Activated T-cell treated with anti-CD3 and anti-CD28 coated beads, Interleukin-2, amount 50 U/mL, for 4 hours (primary cell): ENCODE measurements around the gene CNTNAP2. TPM values are rescaled to one million over a fixed set of nuclear protein-coding genes. Genes with fewer than 3 reads are reported as not detected.

Experiments used
- ATAC-seq, 2 donors: fragments of 200-7000 bp; cut with Tn5 transposase; one replicate each; pipeline ENCODE4 v1.10.0; 2021
- DNase-seq: peaks from one replicate; pipeline ENCODE4 v3.0.0-alpha.2; 2020
- H3K27me3 Mint-ChIP-seq: one replicate; pipeline ENCODE4 v1.8.0; 2021; ENCODE audit warnings: low read depth, mixed read lengths
- H3K36me3 Mint-ChIP-seq: one replicate; pipeline ENCODE4 v1.8.0; 2022; ENCODE audit warnings: mixed read lengths; ENCODE audit not compliant: insufficient read depth
- H3K4me1 Mint-ChIP-seq: one replicate; pipeline ENCODE4 v1.8.0; 2021; ENCODE audit warnings: low read depth, mixed read lengths
- H3K4me3 Mint-ChIP-seq: one replicate; pipeline ENCODE4 v1.8.0; 2021; ENCODE audit warnings: mild to moderate bottlenecking, moderate library complexity, mixed read lengths
- H3K9me3 Mint-ChIP-seq: one replicate; pipeline ENCODE4 v1.8.0; 2021; ENCODE audit warnings: mixed read lengths
- total RNA-seq, 3 donors: library from RNA; stranded (reverse); gene quantifications; one replicate each; pipeline ENCODE4 v1.2.1, GENCODE V29; 2021

Gene CNTNAP2
- total RNA-seq: not detected

GRCh38 chr7:146116521-146117222, at the start of gene CNTNAP2:
Gene CNTNAP2, plus strand, starts transcription at chr7:146116801. Its CDS starts 76 bp downstream, at chr7:146116877.
- no peak for ATAC-seq
- Mint-ChIP-seq H3K36me3 (no peaks in the 10 kb centered on the region), H3K4me1 (peaks cover 10% of the 10 kb centered on the region), H3K9me3 (no peaks in the 10 kb centered on the region), H3K4me3 (peak within 1 kb of the TSS; percentile 51), H3K27me3 (peaks cover 31% of the 10 kb centered on the region)
- no peak for DNase-seq

- no peaks in the 10 kb centered on the region for H3K36me3 Mint-ChIP-seq
Measured at GRCh38 chr7:146067880-146068279, 48.7 kb upstream of the CNTNAP2 start.

DNA sequence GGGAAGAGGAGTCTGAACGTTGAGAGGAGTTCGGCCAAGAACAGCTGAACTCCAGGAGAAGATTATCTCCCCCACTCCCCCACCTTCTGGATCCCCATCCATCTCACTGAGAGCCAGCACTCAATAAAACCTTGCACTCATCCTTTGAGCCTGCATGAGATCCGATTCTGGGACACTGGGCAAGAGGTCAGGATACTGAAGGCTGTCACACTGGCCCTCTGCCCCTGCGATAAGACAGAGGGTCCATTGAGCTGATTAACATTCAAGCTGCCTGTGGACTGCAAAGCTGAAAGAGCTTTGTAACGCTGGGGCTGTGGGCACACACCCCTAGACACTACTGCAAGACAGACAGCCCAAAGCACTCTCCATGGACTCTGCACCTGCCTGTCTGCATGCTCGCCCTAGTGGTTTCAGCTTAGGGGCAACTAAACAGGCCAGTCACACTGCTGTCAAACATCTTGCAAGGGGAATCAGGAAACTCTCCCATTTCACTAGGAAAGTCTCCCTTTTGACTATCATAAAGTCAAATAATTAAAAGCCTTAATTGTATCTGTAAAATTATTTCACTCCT, 42.3 kb upstream of the CNTNAP2 start:
- ATAC-seq (no peak), DNase-seq (no peak)
- Mint-ChIP-seq H3K9me3 (peaks cover 4% of the 10 kb centered on the region), H3K36me3 (no peaks in the 10 kb centered on the region), H3K27me3 (no peaks in the 10 kb centered on the region), H3K4me3 (no peak overlapping the region), H3K4me1 (no peaks in the 10 kb centered on the region)

More at GRCh38 chr7:146067880-146068279, 48.7 kb upstream of the CNTNAP2 start:
- Mint-ChIP-seq H3K9me3 (peaks cover 8% of the 10 kb centered on the region), H3K4me1 (no peaks in the 10 kb centered on the region), H3K4me3 (no peak overlapping the region), H3K27me3 (no peaks in the 10 kb centered on the region)
- ATAC-seq (no peak), DNase-seq (no peak)

- no peaks in the 10 kb centered on the region for H3K4me1 Mint-ChIP-seq
- ATAC-seq: no peak
Measured at GRCh38 chr7:146076344-146076743, 40.3 kb upstream of the CNTNAP2 start.

GRCh38 chr7:146084086-146084485, 32.5 kb upstream of the CNTNAP2 start:
- ATAC-seq (no peak), DNase-seq (no peak)
- H3K9me3 Mint-ChIP-seq: no peaks in the 10 kb centered on the region
- H3K36me3 Mint-ChIP-seq: no peaks in the 10 kb centered on the region
- no peaks in the 10 kb centered on the region for H3K27me3 Mint-ChIP-seq
- no peaks in the 10 kb centered on the region for H3K4me1 Mint-ChIP-seq
- no peak overlapping the region for H3K4me3 Mint-ChIP-seq

More at GRCh38 chr7:146076344-146076743, 40.3 kb upstream of the CNTNAP2 start:
- Mint-ChIP-seq H3K36me3 (no peaks in the 10 kb centered on the region), H3K4me3 (no peak overlapping the region), H3K9me3 (peaks cover 1% of the 10 kb centered on the region), H3K27me3 (no peaks in the 10 kb centered on the region)
- DNase-seq: no peak

DNA sequence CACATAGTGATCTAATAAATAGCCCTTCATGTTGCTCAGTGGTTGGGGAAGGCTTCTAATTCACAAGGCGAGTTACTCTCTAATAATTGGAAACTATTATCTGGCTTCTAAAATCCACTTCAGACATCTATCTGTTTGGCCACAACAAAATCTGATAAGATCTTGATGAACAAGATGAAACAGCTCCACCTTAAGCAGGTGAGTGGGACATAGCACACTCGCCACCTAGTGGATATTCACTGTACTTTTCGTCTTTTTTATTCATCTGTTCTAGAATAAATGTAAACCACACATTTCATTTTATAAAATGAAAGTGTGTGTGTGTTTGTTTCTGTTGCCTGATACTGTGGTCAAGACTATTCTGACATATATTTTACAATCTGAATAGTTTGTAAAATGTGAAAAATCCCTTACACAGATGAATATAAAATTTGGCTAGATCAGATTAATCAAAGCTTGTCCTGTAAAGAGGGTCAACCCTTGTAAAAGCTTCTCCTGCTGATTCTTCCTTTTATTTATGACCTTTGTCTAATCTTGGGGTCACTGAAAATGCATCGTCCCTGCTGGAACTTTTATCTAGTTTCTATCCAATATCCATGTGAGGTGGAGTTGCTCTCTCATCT, 26.5 kb upstream of the CNTNAP2 start:
- Mint-ChIP-seq H3K36me3 (no peaks in the 10 kb centered on the region), H3K4me3 (no peak overlapping the region), H3K27me3 (no peaks in the 10 kb centered on the region), H3K4me1 (no peaks in the 10 kb centered on the region), H3K9me3 (no peaks in the 10 kb centered on the region)
- DNase-seq (no peak), ATAC-seq (no peak)

GRCh38 chr7:146094356-146094755, 22.2 kb upstream of the CNTNAP2 start:
- no peak for ATAC-seq
- Mint-ChIP-seq H3K4me3 (no peak overlapping the region), H3K4me1 (no peaks in the 10 kb centered on the region), H3K27me3 (no peaks in the 10 kb centered on the region), H3K9me3 (no peaks in the 10 kb centered on the region), H3K36me3 (no peaks in the 10 kb centered on the region)
- no peak for DNase-seq

DNA sequence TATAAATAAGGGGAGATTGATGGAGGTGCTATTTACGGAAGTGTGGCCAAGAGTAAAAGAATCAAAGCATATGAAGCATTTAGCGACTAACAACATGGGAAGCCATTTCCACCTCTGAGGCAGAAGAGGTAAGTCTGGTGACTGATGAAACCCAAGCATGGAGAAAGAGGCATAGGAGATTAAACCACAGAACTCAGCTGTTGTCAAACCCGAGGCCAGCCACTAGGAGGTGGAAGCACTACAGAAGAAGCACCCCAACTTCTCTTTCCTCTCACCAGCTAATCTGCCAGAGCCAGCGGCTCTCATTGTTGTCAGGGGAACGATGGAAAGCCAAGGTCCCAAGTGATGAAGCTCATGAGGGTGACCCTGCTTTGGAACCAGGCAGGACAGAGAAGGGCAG, 19.6 kb upstream of the CNTNAP2 start:
- no peak overlapping the region for H3K4me3 Mint-ChIP-seq
- no peaks in the 10 kb centered on the region for H3K27me3 Mint-ChIP-seq
- ATAC-seq: no peak
- DNase-seq: no peak
- H3K9me3 Mint-ChIP-seq: no peaks in the 10 kb centered on the region
- H3K36me3 Mint-ChIP-seq: no peaks in the 10 kb centered on the region
- no peaks in the 10 kb centered on the region for H3K4me1 Mint-ChIP-seq

- Mint-ChIP-seq H3K4me1 (no peaks in the 10 kb centered on the region), H3K9me3 (peaks cover 11% of the 10 kb centered on the region), H3K4me3 (no peak overlapping the region), H3K27me3 (peaks cover 2% of the 10 kb centered on the region), H3K36me3 (no peaks in the 10 kb centered on the region)
- no peak for ATAC-seq
- no peak for DNase-seq
Measured at GRCh38 chr7:146106319-146106718, 10.3 kb upstream of the CNTNAP2 start.

GRCh38 chr7:146112755-146113154, 3.8 kb upstream of the CNTNAP2 start:
- H3K4me1 Mint-ChIP-seq: peaks cover 10% of the 10 kb centered on the region
- H3K27me3 Mint-ChIP-seq: peaks cover 29% of the 10 kb centered on the region
- ATAC-seq: no peak
- no peak for DNase-seq
- peaks cover 3% of the 10 kb centered on the region for H3K9me3 Mint-ChIP-seq
- no peak overlapping the region for H3K4me3 Mint-ChIP-seq
- no peaks in the 10 kb centered on the region for H3K36me3 Mint-ChIP-seq

DNA sequence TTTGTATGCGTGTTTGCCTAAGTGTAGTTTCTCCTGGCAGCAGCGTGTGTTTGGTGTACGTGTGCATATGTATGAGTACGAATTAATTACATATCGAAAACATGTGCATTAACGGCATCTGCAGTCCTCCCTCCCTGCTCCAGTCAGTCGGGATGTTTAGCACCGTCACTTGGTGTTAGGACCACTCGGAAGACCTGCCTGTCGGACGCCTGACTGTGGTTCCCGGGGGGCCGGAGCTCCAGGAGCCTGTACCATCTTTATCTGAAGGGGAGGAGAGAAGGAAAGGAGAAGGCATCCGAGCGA, 1.1 kb upstream of the CNTNAP2 start:
- Mint-ChIP-seq H3K36me3 (no peaks in the 10 kb centered on the region), H3K4me3 (peak overlapping the region; percentile 51), H3K4me1 (peaks cover 10% of the 10 kb centered on the region), H3K9me3 (peaks cover under 1% of the 10 kb centered on the region), H3K27me3 (peaks cover 31% of the 10 kb centered on the region)
- DNase-seq: no peak
- no peak for ATAC-seq

- no peak for DNase-seq
- no peaks in the 10 kb centered on the region for H3K9me3 Mint-ChIP-seq
- H3K36me3 Mint-ChIP-seq: no peaks in the 10 kb centered on the region
- peak; percentile 41 to 55 for ATAC-seq
- peaks cover 31% of the 10 kb centered on the region for H3K27me3 Mint-ChIP-seq
- peaks cover 10% of the 10 kb centered on the region for H3K4me1 Mint-ChIP-seq
- H3K4me3 Mint-ChIP-seq: peak overlapping the region; percentile 51
Measured at GRCh38 chr7:146115851-146116520, 615 bp upstream of the CNTNAP2 start.

GRCh38 chr7:146117576-146117975, 975 bp downstream of the CNTNAP2 start:
- H3K9me3 Mint-ChIP-seq: no peaks in the 10 kb centered on the region
- no peak overlapping the region for H3K4me3 Mint-ChIP-seq
- H3K36me3 Mint-ChIP-seq: no peaks in the 10 kb centered on the region
- H3K27me3 Mint-ChIP-seq: peaks cover 31% of the 10 kb centered on the region
- ATAC-seq (no peak), DNase-seq (no peak)
- peaks cover 10% of the 10 kb centered on the region for H3K4me1 Mint-ChIP-seq

DNA sequence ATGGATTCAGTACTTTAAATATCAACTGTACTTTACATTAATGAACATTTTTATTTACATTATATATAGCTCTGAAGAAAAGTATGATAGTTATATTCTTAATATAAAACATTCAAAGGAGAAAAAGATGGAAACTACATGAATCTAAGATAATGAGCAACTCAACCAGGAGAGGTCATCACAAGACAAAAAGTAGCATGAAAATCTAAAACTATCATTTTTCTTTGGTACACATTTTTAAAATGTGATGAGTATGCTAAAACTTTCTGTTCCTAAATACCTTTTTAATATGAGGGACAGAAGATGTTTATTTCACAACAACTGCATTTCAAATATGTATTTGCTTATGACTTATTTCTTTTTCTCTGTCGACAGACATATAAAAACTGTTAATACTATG, 2.4 kb downstream of the CNTNAP2 start:
- no peak overlapping the region for H3K4me3 Mint-ChIP-seq
- H3K9me3 Mint-ChIP-seq: no peaks in the 10 kb centered on the region
- H3K36me3 Mint-ChIP-seq: no peaks in the 10 kb centered on the region
- H3K4me1 Mint-ChIP-seq: peaks cover 10% of the 10 kb centered on the region
- no peak for ATAC-seq
- peaks cover 31% of the 10 kb centered on the region for H3K27me3 Mint-ChIP-seq
- no peak for DNase-seq

DNA sequence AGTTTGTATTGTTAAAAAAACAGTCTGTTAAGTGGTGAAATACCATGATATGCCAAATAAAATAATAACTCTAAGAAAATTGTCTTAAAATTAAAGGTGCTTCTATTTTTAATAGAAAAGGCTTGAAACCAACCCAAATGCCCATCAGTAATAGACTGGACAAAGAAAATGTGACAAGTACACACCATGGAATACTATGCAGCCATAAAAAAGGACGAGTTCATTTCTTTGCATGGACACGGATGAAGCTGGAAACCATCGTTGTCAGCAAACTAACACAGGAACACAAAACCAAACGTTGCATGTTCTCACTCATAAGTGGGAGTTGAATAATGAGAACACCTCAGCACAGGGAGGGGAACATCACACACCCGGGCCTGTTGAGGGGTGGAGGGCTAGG, 7.1 kb downstream of the CNTNAP2 start:
- no peaks in the 10 kb centered on the region for H3K27me3 Mint-ChIP-seq
- no peaks in the 10 kb centered on the region for H3K4me1 Mint-ChIP-seq
- ATAC-seq (no peak), DNase-seq (no peak)
- H3K9me3 Mint-ChIP-seq: no peaks in the 10 kb centered on the region
- no peaks in the 10 kb centered on the region for H3K36me3 Mint-ChIP-seq
- H3K4me3 Mint-ChIP-seq: no peak overlapping the region
